HG03575 (cell line): ENCODE results near the gene ASF1A.

Experiments
- ATAC-seq: cut with Tn5 transposase; IDR thresholded peaks from one replicate; pipeline ENCODE4 v1.9.1; 2021; ENCODE audit not compliant: unreplicated experiment, insufficient number of reproducible peaks, low FRiP score; ENCODE audit errors: extremely low read depth

Gene ASF1A

DNA sequence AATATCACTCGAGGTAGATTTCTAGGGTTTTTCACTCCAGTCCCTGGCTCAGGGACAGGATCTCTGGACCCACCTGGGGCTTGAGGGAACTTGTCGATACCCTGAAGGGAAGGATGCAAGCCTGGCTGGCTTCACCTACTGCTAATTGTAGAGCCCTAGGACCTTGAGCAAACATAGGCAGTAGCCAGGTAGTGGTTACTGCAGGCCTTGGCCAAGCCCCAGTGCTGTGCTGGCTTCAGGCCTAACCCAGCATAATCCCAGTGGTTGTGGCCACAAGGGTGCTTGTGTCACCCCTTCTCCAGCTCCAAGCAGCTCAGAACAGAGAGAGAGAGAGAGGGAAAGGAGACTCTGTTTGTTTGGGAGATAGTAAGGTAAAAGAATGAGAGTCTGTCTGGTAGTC lies 46.8 kb downstream of the ASF1A start:
- ATAC-seq = no peak

DNA sequence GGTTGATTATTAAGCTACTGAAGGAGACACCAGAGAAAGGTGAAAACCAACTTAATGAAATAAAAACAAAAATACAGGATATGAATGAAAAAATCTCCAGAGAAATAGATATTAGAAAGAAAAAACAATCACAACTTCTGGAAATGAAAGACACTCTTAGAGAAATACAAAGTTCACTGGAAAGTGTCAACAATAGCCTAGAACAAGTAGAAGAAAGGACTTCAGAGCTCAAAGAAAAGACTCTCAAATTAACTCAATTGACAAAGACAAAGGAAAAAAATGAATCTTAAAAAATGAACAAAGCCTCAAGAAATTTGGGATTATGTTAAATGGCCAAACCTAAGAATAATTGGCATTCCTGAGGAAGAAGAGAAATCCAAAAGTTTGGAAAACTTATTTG lies 51.3 kb downstream of the ASF1A start:
- no peak for ATAC-seq

DNA sequence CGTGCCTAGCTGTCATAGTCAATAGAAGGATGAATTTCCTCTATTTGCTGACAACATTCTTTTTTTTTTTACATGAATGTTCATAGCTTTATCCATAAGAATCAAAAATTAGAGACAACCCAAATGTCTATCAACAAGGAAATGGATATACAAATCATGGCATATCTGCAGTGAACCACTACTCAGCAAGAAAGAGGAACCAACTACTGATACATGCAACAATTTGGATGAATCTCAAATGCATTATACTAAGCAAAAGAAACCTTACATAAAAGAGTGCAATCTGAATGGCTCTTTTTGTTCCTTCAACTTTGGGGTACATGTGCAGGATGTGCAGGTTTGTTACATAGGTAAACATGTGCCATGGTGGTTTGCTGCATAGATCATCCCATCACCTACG lies 58.7 kb downstream of the ASF1A start:
- no peak for ATAC-seq

DNA sequence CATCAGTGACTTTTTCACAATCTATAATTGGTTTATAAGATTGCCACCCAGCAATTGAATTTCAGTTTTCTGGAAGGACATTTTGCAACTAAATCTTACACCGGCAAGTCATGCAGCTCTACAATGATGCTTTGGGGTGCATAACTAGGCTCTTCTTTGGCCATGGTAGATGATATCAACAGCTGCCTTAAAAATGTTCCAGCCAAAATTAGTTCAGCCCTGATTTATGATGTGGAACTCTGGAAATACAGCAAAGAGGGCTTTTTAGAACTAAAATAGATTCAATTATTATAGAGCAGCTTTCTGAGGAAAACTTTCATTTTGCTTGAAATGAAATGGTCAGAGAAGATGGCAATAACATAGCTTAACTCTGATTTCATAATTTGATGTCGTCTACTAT lies 59.4 kb downstream of the ASF1A start:
- ATAC-seq = no peak
